Measurements from ENCODE around the gene NUMA1. TPM values are rescaled to one million over a fixed set of nuclear protein-coding genes. Genes with fewer than 3 reads are reported as not detected.

The NUMA1 gene
- polyA plus RNA-seq, 1 donor from 2014 or later, result 116 TPM

GRCh38 chr11:71996946-71997345 is 83.4 kb downstream of the NUMA1 start:
- H3K36me3 ChIP-seq (ENCODE audit: insufficient read depth, low read length), result no peaks in the 10 kb centered on the region
- peak; percentile 72 for TF ChIP-seq EP300 (conservative IDR thresholded peaks at IDR 0.05; ENCODE audit: poor library complexity, severe bottlenecking)
- no peak for TF ChIP-seq MXI1 (conservative IDR thresholded peaks at IDR 0.05; ENCODE audit: poor library complexity, severe bottlenecking)
- TF ChIP-seq EZH2 (IDR thresholded peaks at IDR 0.05; ENCODE audit: borderline replicate concordance, insufficient read depth, low read length, poor library complexity, severe bottlenecking), result no peak
- no peak for TF ChIP-seq SMC3 (conservative IDR thresholded peaks at IDR 0.05; ENCODE audit: poor library complexity)
- TF ChIP-seq RAD21 (conservative IDR thresholded peaks at IDR 0.05), result no peak
- no peak for TF ChIP-seq TAF1 (IDR thresholded peaks at IDR 0.05; ENCODE audit: low read depth)
- TF ChIP-seq POLR2AphosphoS5 (IDR thresholded peaks at IDR 0.05), result peak; percentile 59
- TF ChIP-seq CTCF (IDR thresholded peaks at IDR 0.05; ENCODE audit: poor library complexity, severe bottlenecking), result no peak
- TF ChIP-seq REST (IDR thresholded peaks at IDR 0.05; ENCODE audit: borderline replicate concordance), result no peak
- no peak overlapping the region for H3K9ac ChIP-seq (ENCODE audit: low read length)
- H3K4me2 ChIP-seq (ENCODE audit: low read length), result no peak overlapping the region
- H3K4me3 ChIP-seq (ENCODE audit: low read length), result no peak overlapping the region
- no peak overlapping the region for H2AFZ ChIP-seq (ENCODE audit: low read depth, low read length)
- no peaks in the 10 kb centered on the region for H3K79me2 ChIP-seq (replicated peaks; ENCODE audit: insufficient read depth, low read length)
- H3F3A ChIP-seq (ENCODE audit: insufficient read depth, low read length, poor library complexity, severe bottlenecking), result no peaks in the 10 kb centered on the region
- H3K9me2 ChIP-seq (ENCODE audit: insufficient read depth, low read length), result no peaks in the 10 kb centered on the region
- H3K27ac ChIP-seq (ENCODE audit: low read length), result no peak overlapping the region
- no peaks in the 10 kb centered on the region for H4K20me1 ChIP-seq (ENCODE audit: insufficient read depth)
- H3K27me3 ChIP-seq (ENCODE audit: insufficient read depth, low read depth, low read length), result no peaks in the 10 kb centered on the region
- no peaks in the 10 kb centered on the region for H3K9me3 ChIP-seq (ENCODE audit: low read length)

GRCh38 chr11:71996517-71996916 is 83.8 kb downstream of the NUMA1 start:
- Histone ChIP-seq H3F3A (ENCODE audit: insufficient read depth, low read length, poor library complexity, severe bottlenecking) (no peaks in the 10 kb centered on the region), H3K36me3 (ENCODE audit: insufficient read depth, low read length) (no peaks in the 10 kb centered on the region), H2AFZ (ENCODE audit: low read depth, low read length) (no peak overlapping the region), H3K9ac (ENCODE audit: low read length) (no peak overlapping the region), H4K20me1 (ENCODE audit: insufficient read depth) (no peaks in the 10 kb centered on the region), H3K27me3 (ENCODE audit: insufficient read depth, low read depth, low read length) (no peaks in the 10 kb centered on the region), H3K9me3 (ENCODE audit: low read length) (no peaks in the 10 kb centered on the region), H3K79me2 (replicated peaks; ENCODE audit: insufficient read depth, low read length) (no peaks in the 10 kb centered on the region), H3K9me2 (ENCODE audit: insufficient read depth, low read length) (no peaks in the 10 kb centered on the region), H3K27ac (ENCODE audit: low read length) (no peak overlapping the region), H3K4me3 (ENCODE audit: low read length) (no peak overlapping the region), H3K4me2 (ENCODE audit: low read length) (no peak overlapping the region)
- TF ChIP-seq SMC3 (conservative IDR thresholded peaks at IDR 0.05; ENCODE audit: poor library complexity) (no peak), RAD21 (conservative IDR thresholded peaks at IDR 0.05) (no peak), MXI1 (conservative IDR thresholded peaks at IDR 0.05; ENCODE audit: poor library complexity, severe bottlenecking) (no peak), REST (IDR thresholded peaks at IDR 0.05; ENCODE audit: borderline replicate concordance) (no peak), EP300 (conservative IDR thresholded peaks at IDR 0.05; ENCODE audit: poor library complexity, severe bottlenecking) (no peak), TAF1 (IDR thresholded peaks at IDR 0.05; ENCODE audit: low read depth) (no peak), CTCF (IDR thresholded peaks at IDR 0.05; ENCODE audit: poor library complexity, severe bottlenecking) (no peak), EZH2 (IDR thresholded peaks at IDR 0.05; ENCODE audit: borderline replicate concordance, insufficient read depth, low read length, poor library complexity, severe bottlenecking) (no peak), POLR2AphosphoS5 (IDR thresholded peaks at IDR 0.05) (no peak)
